GM12892 (cell line): ENCODE data around the gene FKBP15.

Experiments used
- DNase-seq: peaks from one replicate; pipeline ENCODE4 v3.0.0; 2011; ENCODE audit not compliant: insufficient read length
- FAIRE-seq: peaks from 2 replicates; lab custom pipeline; 2011; peaks lifted over from hg19 to GRCh38; lab: Jason Lieb, UNC
- POLR2A ChIP-seq: IDR thresholded peaks from 2 replicates; pipeline ENCODE4 v1.6.1; 2011; ENCODE audit warnings: low read depth, low read length, control low read depth
- POLR2AphosphoS5 ChIP-seq: IDR thresholded peaks from 2 replicates; pipeline ENCODE4 v1.6.1; 2011; ENCODE audit warnings: low read depth, low read length, control low read depth
- TAF1 ChIP-seq: IDR thresholded peaks from 2 replicates; pipeline ENCODE4 v1.6.1; 2011; ENCODE audit warnings: low read depth, mild to moderate bottlenecking, control low read depth, low read length, borderline replicate concordance

Gene FKBP15

DNA sequence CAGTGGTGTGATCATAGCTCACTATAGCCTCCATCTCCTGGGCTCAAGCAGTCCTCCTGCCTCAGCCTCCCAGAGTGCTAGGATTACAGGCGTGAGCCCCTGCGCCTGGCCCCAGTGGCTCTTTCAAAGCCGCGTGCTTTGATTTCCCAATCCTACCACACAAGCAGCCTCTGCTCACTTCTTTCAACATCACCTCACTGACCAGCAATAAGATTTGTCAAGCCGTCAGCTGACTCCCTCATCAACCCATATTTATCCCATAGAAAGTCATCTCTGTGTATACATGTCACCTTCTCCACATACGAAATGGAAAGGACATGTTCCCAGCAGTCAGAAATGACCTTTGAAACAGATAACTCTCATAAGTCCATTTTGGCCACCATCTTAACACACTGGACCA, 44.3 kb downstream of the FKBP15 start:
- TF ChIP-seq TAF1, result no peak
- no peak for TF ChIP-seq POLR2AphosphoS5
- TF ChIP-seq POLR2A, result no peak

DNA sequence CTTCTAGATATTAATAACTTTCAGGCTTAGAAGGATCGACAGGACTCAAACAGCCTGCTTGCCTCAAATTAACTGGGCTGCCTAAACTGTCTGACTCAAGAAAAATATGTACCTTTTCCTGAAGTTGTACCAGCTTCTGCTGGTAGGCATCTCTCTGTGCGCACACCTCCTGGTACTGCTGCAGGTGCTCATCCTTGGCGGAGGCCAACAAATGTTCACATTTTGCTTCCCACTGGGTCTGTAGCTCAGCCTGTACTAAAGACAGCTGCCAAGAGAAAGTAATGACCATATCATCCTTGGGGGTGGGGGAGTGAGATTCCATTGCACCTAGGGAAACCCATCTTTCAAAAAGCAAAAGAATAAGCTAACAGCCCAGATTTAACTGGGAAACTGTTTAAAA, 47.7 kb downstream of the FKBP15 start:
- TF ChIP-seq POLR2AphosphoS5 (no peak), TAF1 (no peak), POLR2A (no peak)
- DNase-seq, result no peak
- FAIRE-seq, result no peak

More for the DNA sequence above, 44.3 kb downstream of the FKBP15 start:
- FAIRE-seq (no peak), DNase-seq (no peak)

DNA sequence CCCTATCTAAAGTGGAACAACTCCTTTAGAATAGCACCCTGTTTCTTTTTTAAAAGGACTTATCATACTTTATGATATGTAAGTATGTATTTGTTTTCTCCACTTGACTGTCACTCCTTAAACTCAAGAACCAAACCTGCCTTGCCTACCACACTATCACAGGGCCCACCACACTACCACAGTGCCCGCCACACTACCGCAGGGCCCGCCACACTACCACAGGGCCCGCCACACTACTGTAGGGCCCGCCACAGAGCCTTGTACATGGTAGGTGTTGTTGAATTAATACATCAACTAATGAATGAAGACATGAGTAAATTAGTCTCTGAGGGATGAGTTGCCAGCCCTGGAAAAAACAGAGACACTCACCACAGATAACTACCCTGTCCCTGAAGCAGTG, 52.3 kb downstream of the FKBP15 start:
- FAIRE-seq (no peak), DNase-seq (no peak)
- TF ChIP-seq TAF1 (no peak), POLR2A (no peak), POLR2AphosphoS5 (no peak)

DNA sequence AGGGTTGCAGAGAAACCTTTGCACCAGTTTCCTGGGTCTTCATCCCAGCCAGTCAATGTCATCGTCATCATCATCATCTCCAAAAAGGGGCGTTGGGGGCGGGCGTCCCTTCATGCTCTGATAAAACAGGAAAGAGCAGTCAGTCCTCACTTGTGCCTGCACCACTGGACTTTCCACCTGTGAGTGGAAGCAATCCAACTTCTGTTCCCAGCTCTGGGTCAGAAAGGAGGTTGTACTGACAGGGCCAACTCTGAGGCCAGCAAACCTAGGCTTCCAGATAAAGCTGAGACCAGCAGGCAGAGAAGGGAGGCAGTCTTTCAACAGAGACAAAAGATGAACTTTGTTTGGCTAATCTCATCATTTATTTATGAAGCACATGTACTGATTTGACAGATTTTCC, 55.0 kb downstream of the FKBP15 start:
- no peak for FAIRE-seq
- no peak for TF ChIP-seq POLR2AphosphoS5
- no peak for TF ChIP-seq POLR2A
- no peak for TF ChIP-seq TAF1

DNA sequence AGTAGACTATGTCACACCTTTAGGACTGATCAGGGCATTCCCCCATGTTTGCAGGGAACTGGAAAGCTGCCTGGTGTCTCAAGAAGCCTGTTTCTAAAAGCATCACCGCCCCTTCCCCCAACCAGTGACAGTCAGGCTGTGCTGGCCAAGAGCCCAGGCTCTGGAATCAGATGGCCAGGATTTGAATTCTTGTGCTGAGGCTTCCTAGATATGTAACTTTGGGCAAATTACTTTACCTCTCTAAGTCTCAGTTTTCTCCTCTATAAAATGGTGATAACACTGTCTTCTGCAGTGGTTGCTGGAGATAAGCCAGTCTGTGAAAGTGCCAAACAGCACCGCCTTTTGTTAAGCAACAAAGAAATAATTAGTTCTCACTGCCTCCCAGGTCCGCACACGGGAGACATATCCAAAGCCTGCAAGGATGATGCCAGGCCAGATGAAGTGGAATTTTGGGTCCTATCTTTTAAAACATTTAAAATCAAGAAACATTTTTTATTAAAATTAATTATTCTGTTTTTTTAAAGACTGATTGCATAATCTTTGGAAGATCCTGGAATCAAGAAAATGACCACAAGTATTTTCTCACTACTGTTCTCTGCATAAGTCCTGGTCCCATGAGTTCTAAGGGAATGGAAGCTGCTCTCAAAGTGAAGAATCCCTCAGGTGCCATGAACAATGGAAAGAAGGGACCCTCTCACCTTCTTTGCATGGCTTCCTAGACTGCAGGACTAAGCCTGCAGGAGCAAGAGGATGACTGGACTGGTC, 56.4 kb downstream of the FKBP15 start:
- DNase-seq (no peak), FAIRE-seq (no peak)
- TF ChIP-seq POLR2AphosphoS5 (no peak), POLR2A (no peak), TAF1 (no peak)

More for the DNA sequence above, 55.0 kb downstream of the FKBP15 start:
- DNase-seq, result no peak

DNA sequence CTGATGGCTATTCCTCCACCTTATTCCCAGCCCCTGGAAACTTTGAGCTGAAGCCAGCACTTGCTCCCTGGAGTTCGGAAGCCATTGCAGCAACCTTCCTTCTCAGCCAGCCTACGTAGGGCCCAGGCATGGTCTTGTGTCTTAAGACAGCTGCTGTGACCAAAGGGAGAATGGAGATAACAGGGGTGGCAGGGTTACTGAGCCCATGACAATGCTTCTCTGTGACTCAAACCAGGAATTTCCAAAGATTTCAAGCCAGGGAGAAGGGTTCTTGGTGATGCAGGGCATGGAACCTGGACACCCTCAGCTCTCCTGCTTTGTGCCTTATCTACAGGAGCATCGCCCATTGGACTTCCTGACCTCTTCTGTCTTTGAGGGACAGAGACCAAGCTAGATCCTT, 58.1 kb downstream of the FKBP15 start:
- no peak for FAIRE-seq
- DNase-seq, result no peak
- TF ChIP-seq TAF1 (no peak), POLR2A (no peak), POLR2AphosphoS5 (no peak)

DNA sequence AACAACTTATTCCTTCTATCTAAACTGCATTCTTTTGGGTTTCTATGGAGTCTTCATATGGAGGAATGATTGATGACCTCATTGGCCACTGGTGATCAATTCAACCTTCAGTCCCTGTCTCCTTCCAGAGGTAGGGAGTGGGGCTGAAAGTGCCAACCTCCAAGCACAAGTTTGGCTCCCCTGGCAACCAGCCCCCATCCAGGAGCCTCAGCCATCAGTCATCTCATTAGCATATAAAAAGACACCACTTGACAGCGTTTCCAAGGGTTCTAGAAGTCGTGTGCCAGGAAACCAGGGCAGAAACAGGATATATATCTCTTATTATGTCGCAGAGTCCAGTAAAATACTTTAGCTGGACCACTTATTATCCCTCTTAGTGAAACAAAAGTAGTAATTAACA, 60.5 kb downstream of the FKBP15 start:
- TF ChIP-seq POLR2AphosphoS5 (no peak), TAF1 (no peak), POLR2A (no peak)
- no peak for DNase-seq
- FAIRE-seq, result no peak

DNA sequence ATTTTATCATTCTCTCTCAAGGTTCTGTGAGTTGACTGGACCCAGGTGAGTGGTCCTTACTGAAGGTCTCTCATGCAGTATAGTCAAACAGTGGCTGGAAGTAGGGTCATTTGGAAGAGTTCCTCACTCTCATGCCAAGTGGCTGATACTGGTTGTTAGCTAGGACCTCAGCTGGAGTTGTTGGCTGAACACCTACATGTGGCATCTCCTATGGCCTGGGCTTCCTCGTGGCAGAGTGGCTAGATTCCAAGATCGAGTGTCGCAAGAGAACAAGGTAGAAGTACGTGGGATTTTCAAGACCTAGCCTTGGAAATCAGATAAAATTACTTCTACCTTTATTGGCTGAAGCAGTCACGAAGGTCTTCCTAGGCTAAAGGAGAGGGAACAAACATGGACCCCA, 62.6 kb downstream of the FKBP15 start:
- FAIRE-seq (no peak), DNase-seq (no peak)
- no peak for TF ChIP-seq POLR2A
- TF ChIP-seq TAF1, result no peak
- no peak for TF ChIP-seq POLR2AphosphoS5

DNA sequence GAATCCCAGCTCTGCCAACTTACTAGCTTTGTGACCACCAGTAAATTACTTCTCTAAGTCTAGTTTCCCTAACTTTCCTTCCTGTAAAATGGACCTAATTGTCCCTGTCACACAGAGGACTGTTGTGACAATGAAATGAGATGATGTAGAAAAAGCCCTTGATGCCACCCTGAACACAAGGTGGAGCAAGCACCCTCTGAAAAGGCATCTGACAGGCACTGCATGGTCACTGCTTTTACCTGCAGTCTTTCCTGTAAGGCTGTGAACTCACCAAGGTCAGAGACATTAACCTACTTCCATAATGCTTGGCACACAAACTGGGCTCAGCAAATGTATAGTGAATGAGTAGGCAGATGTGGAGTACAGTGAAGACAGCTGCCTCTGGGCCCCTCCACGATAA, 64.2 kb downstream of the FKBP15 start:
- TF ChIP-seq POLR2AphosphoS5, result no peak
- no peak for TF ChIP-seq POLR2A
- DNase-seq (no peak), FAIRE-seq (no peak)

DNA sequence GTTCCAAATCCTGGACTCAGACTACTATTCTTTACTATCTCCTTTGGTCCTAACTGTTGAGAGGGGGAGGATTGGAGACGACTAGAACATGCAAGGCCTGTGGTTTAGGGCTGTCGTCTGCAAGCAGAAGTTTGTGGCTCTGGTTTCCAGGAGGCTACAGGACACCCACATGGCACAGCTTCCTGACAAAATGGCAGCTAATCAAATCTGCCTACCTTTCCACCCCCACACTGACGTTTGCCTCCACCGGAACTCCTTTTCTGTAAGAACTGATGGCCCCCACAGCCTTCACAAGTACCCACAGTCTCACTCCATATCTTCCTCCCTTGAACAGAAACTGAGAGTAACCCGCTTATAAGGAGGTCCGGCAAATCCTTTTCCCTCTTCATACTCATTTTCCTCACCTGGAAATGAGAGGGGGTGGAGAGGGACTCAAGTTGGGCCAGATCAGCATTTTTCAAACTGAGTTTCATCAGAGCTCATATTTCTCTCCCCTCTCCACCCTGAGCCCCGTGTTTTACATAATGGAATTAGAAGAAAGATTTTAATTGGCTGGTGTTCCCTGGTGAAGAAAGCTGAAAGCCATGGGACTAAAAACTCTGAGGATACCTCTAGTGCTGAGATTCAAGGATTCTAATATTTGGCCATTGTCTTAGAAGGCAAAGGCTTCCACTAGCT, 65.0 kb downstream of the FKBP15 start:
- no peak for FAIRE-seq
- TF ChIP-seq POLR2AphosphoS5, result no peak
- TF ChIP-seq POLR2A, result no peak
- no peak for TF ChIP-seq TAF1
- DNase-seq, result no peak

DNA sequence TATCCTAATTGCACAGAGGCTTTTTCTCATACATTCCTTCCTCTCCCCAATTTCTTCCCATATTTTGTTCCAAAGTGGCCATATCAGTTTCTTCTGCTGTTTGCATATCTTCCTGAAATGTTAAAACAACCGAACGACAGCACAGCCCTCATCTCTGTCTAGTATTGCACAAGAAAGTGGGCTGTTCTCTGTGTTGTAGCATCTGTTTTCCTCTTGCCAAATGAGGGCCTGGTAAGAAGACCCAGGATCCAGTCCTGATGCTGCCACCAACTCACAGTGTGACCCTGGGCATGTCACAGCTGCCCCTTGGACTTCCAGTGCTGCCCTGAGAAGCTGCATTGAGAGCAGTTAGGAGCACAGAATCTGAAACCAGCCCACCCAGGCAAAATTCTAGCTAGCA, 66.1 kb downstream of the FKBP15 start:
- TF ChIP-seq POLR2AphosphoS5, result no peak
- no peak for DNase-seq
- FAIRE-seq, result no peak

DNA sequence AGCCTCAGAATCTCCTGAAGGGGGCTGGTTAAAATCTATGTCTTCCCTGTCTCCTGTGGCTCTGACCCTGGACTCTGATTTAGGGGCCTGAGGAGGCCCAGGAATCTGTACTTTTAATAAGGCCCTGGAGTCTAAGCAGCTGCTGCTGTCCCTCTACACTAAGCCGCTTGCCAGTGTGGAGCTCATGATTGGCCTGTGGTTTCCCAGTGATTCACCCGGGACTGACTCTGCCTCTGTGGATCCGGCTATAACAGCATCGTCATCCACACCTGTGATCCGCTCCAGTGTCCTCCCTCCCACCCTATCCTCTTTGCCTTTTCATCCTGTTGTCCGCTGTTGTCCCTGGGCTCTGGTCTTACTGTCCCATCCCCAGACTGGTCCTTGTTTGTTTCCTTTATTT, 66.6 kb downstream of the FKBP15 start:
- DNase-seq (no peak), FAIRE-seq (no peak)
- no peak for TF ChIP-seq POLR2A
- TF ChIP-seq TAF1, result no peak
- no peak for TF ChIP-seq POLR2AphosphoS5
